Measurements from ENCODE around the gene HOXA7. TPM values are rescaled to one million over a fixed set of nuclear protein-coding genes. Genes with fewer than 3 reads are reported as not detected.

The HOXA7 gene
- total and polyA plus RNA-seq, 12 donors, result 0.04 TPM; not detected in 11

- Histone ChIP-seq H3K27ac (no peak overlapping the region), H3K27me3 (peaks cover 76 to 100% (median 100%) of the 10 kb centered on the region in 7 donors), H3K4me1 (peaks cover 8 to 74% (median 40%) of the 10 kb centered on the region in 9 donors), H3K36me3 (peaks cover 0 to 15% (median 0%) of the 10 kb centered on the region in 9 donors), H3K4me3 (peak overlapping the region in 1 of 10 donors; percentile 49), H3K9me3 (no peaks in the 10 kb centered on the region)
- no peak for TF ChIP-seq CTCF (IDR thresholded peaks at IDR 0.05)
- DNase-seq, result no peak
- 32 to 38% methylated on average over 24 of the region's 24 CpGs for WGBS, 2 donors
- intact Hi-C loops (cut with DNase I), result loop anchor here in 9 of 10 donors (5.0 to 10.0 kb wide), 11 partner anchors 309 to 1299 kb away; no protein-coding TSS in a partner anchor
- no peak for ATAC-seq
Observed at GRCh38 chr7:27163288-27164044, 7.0 kb upstream of the HOXA7 start.

- Histone ChIP-seq H3K4me1 (peaks cover 8 to 77% (median 40%) of the 10 kb centered on the region in 9 donors), H3K9me3 (no peaks in the 10 kb centered on the region), H3K4me3 (no peak overlapping the region), H3K27me3 (peaks cover 72 to 100% (median 100%) of the 10 kb centered on the region in 7 donors), H3K36me3 (peaks cover 0 to 15% (median 0%) of the 10 kb centered on the region in 9 donors), H3K27ac (no peak overlapping the region)
- no peak for ATAC-seq
- 56 to 61% methylated on average over 7 of the region's 7 CpGs for WGBS, 2 donors
- DNase-seq, result no peak
- TF ChIP-seq CTCF (IDR thresholded peaks at IDR 0.05), result no peak
- intact Hi-C loops (cut with DNase I), result loop anchor here in 9 of 10 donors (5.0 to 10.0 kb wide), 11 partner anchors 308 to 1298 kb away; no protein-coding TSS in a partner anchor
Observed at GRCh38 chr7:27162561-27163287, 6.2 kb upstream of the HOXA7 start.

GRCh38 chr7:27161721-27162560 lies 5.5 kb upstream of the HOXA7 start:
- no peak for DNase-seq
- H3K36me3 ChIP-seq, result peaks cover 0 to 15% (median 0%) of the 10 kb centered on the region in 9 donors
- peaks cover 74 to 100% (median 100%) of the 10 kb centered on the region in 7 donors for H3K27me3 ChIP-seq
- H3K27ac ChIP-seq, result no peak overlapping the region
- no peaks in the 10 kb centered on the region for H3K9me3 ChIP-seq
- 18 to 25% methylated on average over 30 of the region's 30 CpGs for WGBS, 2 donors
- no peak for ATAC-seq
- intact Hi-C loops (cut with DNase I), result loop anchor here (2.0 to 10.0 kb wide), 14 partner anchors 307 to 1297 kb away; no protein-coding TSS in a partner anchor
- no peak for TF ChIP-seq CTCF (IDR thresholded peaks at IDR 0.05)
- H3K4me3 ChIP-seq, result peak overlapping the region in 1 of 10 donors; percentile 68
- H3K4me1 ChIP-seq, result peaks cover 8 to 77% (median 38%) of the 10 kb centered on the region in 9 donors

Data from heart right ventricle (tissue), 16 donors.